ENCODE results near the gene ITGAL. TPM values are rescaled to one million over a fixed set of nuclear protein-coding genes. Genes with fewer than 3 reads are reported as not detected.

ITGAL gene
- total and polyA plus RNA-seq, 2 of the 13 experiments (the other 11 are each of a cell fraction or from before 2014, with no cell fraction given): 0.86 to 1.2 TPM

- TF ChIP-seq ZZZ3 (CRISPR knock-in tag; IDR thresholded peaks at IDR 0.05; ENCODE audit: borderline replicate concordance) (no peak), CHD4 (IDR thresholded peaks at IDR 0.05; ENCODE audit: borderline replicate concordance, low read length) (no peak), ZNF709 (CRISPR knock-in tag; IDR thresholded peaks at IDR 0.05) (no peak; the same call in 1 of the 2 replicates), HOXA9 (CRISPR knock-in tag; IDR thresholded peaks at IDR 0.05; ENCODE audit: borderline replicate concordance) (no peak), ZNF260 (CRISPR knock-in tag; IDR thresholded peaks at IDR 0.05; ENCODE audit: borderline replicate concordance, low read depth) (no peak), ZNF333 (CRISPR knock-in tag; IDR thresholded peaks at IDR 0.05; ENCODE audit: borderline replicate concordance) (peak; percentile 69; the same call in 1 of the 2 replicates), ZNF570 (CRISPR knock-in tag; IDR thresholded peaks at IDR 0.05; ENCODE audit: borderline replicate concordance) (no peak), SAFB2 (CRISPR knock-in tag; IDR thresholded peaks at IDR 0.05; ENCODE audit: borderline replicate concordance, low read depth) (no peak; the same call in 1 of the 2 replicates), ZNF276 (CRISPR knock-in tag; IDR thresholded peaks at IDR 0.05; ENCODE audit: low read depth) (no peak), ARID5B (CRISPR knock-in tag; IDR thresholded peaks at IDR 0.05) (0 out of 2 replicates have a peak, but pooled peaks have one; percentile 24), FOXO1 (CRISPR knock-in tag; IDR thresholded peaks at IDR 0.05) (no peak), FOXP1 (IDR thresholded peaks at IDR 0.05) (no peak), FOXP1 (CRISPR knock-in tag; IDR thresholded peaks at IDR 0.05) (peak; percentile 16; the same call in 1 of the 2 replicates), DPF2 (CRISPR knock-in tag; IDR thresholded peaks at IDR 0.05; ENCODE audit: borderline replicate concordance, low read depth) (no peak; the same call in 1 of the 2 replicates), BCLAF1 (IDR thresholded peaks at IDR 0.05) (no peak), ZNF484 (CRISPR knock-in tag; IDR thresholded peaks at IDR 0.05; ENCODE audit: borderline replicate concordance, low read depth) (no peak), ZNF841 (CRISPR knock-in tag; IDR thresholded peaks at IDR 0.05; ENCODE audit: borderline replicate concordance) (no peak), ZNF136 (CRISPR knock-in tag; IDR thresholded peaks at IDR 0.05; ENCODE audit: low read depth) (no peak), ZNF292 (CRISPR knock-in tag; IDR thresholded peaks at IDR 0.05; ENCODE audit: borderline replicate concordance, low read depth) (peak; percentile 72; the same call in 1 of the 2 replicates), PAF1 (CRISPR knock-in tag; IDR thresholded peaks at IDR 0.05) (no peak), NPAS2 (CRISPR knock-in tag; IDR thresholded peaks at IDR 0.05; ENCODE audit: borderline replicate concordance) (no peak)
Measured at GRCh38 chr16:30521873-30522641, 49.5 kb downstream of the ITGAL start (continued).
